B cell (primary cell): ENCODE measurements around the gene SENP1. TPM values are rescaled to one million over a fixed set of nuclear protein-coding genes. Genes with fewer than 3 reads are reported as not detected.

Experiments used
- ATAC-seq: fragments of 200-7000 bp; cut with Tn5 transposase; one replicate; pipeline ENCODE4 v1.10.0; 2021; ENCODE audit warnings: low read depth, mild to moderate bottlenecking, moderate number of reproducible peaks, moderate library complexity
- CTCF ChIA-PET: fragments of 350-600 bp; sonication (Branson Sonifier 250); formaldehyde crosslinking; loops from one replicate; lab custom pipeline; 2021; ENCODE audit warnings: antibody characterized with exemption, inconsistent platforms; lab: Charles Lee
- POLR2A ChIA-PET: fragments of 350-600 bp; sonication (Branson Sonifier 250); formaldehyde crosslinking; loops from one replicate; lab custom pipeline; 2021; ENCODE audit warnings: antibody characterized with exemption; lab: Charles Lee
- DNase-seq: peaks from one replicate; pipeline ENCODE4 v3.0.0; 2013
- H2AFZ ChIP-seq: 2 replicates; pipeline ENCODE4 v1.6.1; 2012; ENCODE audit warnings: mild to moderate bottlenecking, low read depth, low read length; ENCODE audit not compliant: insufficient read depth, poor library complexity, severe bottlenecking
- H3K27ac ChIP-seq, 2 donors: 1 replicate in 1 of 2; 2 replicates in 1 of 2; pipeline ENCODE4 v1.5.1; 2012 to 2013; ENCODE audit warnings: low read length in 2 of 2, mild to moderate bottlenecking in 2 of 2, moderate library complexity in 1 of 2
- H3K27me3 ChIP-seq, 4 experiments: fragments of 200-600 bp in 1 of 4; sonication (generic) in 1 of 4; replicated peaks in 1 of 4; 1 replicate in 2 of 4; 2 replicates in 2 of 4; pipeline versions ENCODE4 v1.6.1 to v1.7.0; 2013 to 2016; ENCODE audit warnings: low read length in 3 of 4, mild to moderate bottlenecking in 2 of 4, mixed read lengths in 1 of 4, moderate library complexity in 1 of 4; ENCODE audit not compliant: insufficient read depth in 4 of 4, control insufficient read depth in 3 of 4; ENCODE audit errors: control extremely low read depth in 1 of 4
- H3K36me3 ChIP-seq, 2 experiments: replicated peaks in 1 of 2; 1 replicate in 1 of 2; 2 replicates in 1 of 2; pipeline versions ENCODE4 v1.6.1 to v1.7.1; 2013; ENCODE audit warnings: low read length in 1 of 2; ENCODE audit not compliant: insufficient read depth in 2 of 2, control insufficient read depth in 1 of 2; ENCODE audit errors: control extremely low read depth in 1 of 2, extremely low read depth in 1 of 2
- H3K4me1 ChIP-seq, 2 donors: fragments of 200-600 bp in 1 of 2; sonication (generic) in 1 of 2; 1 replicate in 1 of 2; 2 replicates in 1 of 2; pipeline versions ENCODE4 v1.5.1 to v1.6.1; 2013 to 2017; ENCODE audit warnings: low read length in 2 of 2; ENCODE audit not compliant: control insufficient read depth in 2 of 2, insufficient read depth in 2 of 2
- H3K4me2 ChIP-seq: replicated peaks from 2 replicates; pipeline ENCODE3; 2012; ENCODE audit warnings: mild to moderate bottlenecking, low read depth, low read length; ENCODE audit not compliant: poor library complexity, severe bottlenecking
- H3K4me3 ChIP-seq, 5 experiments: fragments of 200-600 bp in 1 of 5; sonication (generic) in 1 of 5; 1 replicate in 3 of 5; 2 replicates in 2 of 5; pipeline versions ENCODE4 v1.5.1 to v1.7.0; 2011 to 2016; ENCODE audit warnings: low read length in 4 of 5, mild to moderate bottlenecking in 4 of 5, low read depth in 2 of 5, control low read depth in 1 of 5, moderate library complexity in 1 of 5; ENCODE audit not compliant: insufficient read depth in 1 of 5; ENCODE audit errors: control extremely low read depth in 1 of 5, extremely low read depth in 1 of 5
- H3K79me2 ChIP-seq: fragments of 200-600 bp; sonication (generic); one replicate; pipeline ENCODE4 v1.6.0; 2016; ENCODE audit warnings: low read length; ENCODE audit not compliant: control insufficient read depth, insufficient read depth
- H3K9ac ChIP-seq: fragments of 200-600 bp; sonication (generic); 2 replicates; pipeline ENCODE4 v1.6.1; 2017; ENCODE audit warnings: mild to moderate bottlenecking, low read length, moderate library complexity
- H3K9me3 ChIP-seq, 3 donors: one replicate each; pipeline versions ENCODE4 v1.6.1 to v1.7.1; 2013; ENCODE audit warnings: low read length in 2 of 3; ENCODE audit not compliant: control insufficient read depth in 2 of 3, insufficient read depth in 1 of 3; ENCODE audit errors: control extremely low read depth in 1 of 3
- H4K20me1 ChIP-seq: 2 replicates; pipeline ENCODE4 v1.6.0; 2012; ENCODE audit warnings: mild to moderate bottlenecking, low read length; ENCODE audit not compliant: insufficient read depth, control insufficient read depth, poor library complexity, severe bottlenecking
- H3K27ac Mint-ChIP-seq: one replicate; pipeline ENCODE4 v1.8.0; 2021; ENCODE audit warnings: mixed read lengths
- H3K27me3 Mint-ChIP-seq: one replicate; pipeline ENCODE4 v1.8.0; 2021; ENCODE audit warnings: mixed read lengths
- H3K4me1 Mint-ChIP-seq: one replicate; pipeline ENCODE4 v1.8.0; 2021; ENCODE audit warnings: mixed read lengths
- H3K4me3 Mint-ChIP-seq: one replicate; pipeline ENCODE4 v1.8.0; 2021; ENCODE audit warnings: mixed read lengths
- H3K9me3 Mint-ChIP-seq: one replicate; pipeline ENCODE4 v1.8.0; 2022; ENCODE audit warnings: mixed read lengths; ENCODE audit not compliant: insufficient read depth
- EZH2 ChIP-seq: IDR thresholded peaks from 2 replicates; pipeline ENCODE4 v1.6.1; 2012; ENCODE audit warnings: borderline replicate concordance, low read depth, mild to moderate bottlenecking, moderate library complexity, low read length; ENCODE audit not compliant: insufficient read depth, poor library complexity, severe bottlenecking
- WGBS: methylation state at CpG from one replicate; pipeline ENCODE4 v1.1.5; 2013; ENCODE audit warnings: missing lambda C conversion rate; ENCODE audit not compliant: insufficient coverage; 5-methylcytosine and 5-hydroxymethylcytosine counted together
- intact Hi-C: fragments of 100-400 bp; cut with micrococcal nuclease; formaldehyde crosslinking; loops from one replicate; pipeline ENCODE4 v1.10.0; 2022
- polyA plus RNA-seq: library from polyadenylated mRNA; depleted of rRNA; stranded (reverse); fragments of >200 nt; gene quantifications from 2 replicates; pipeline ENCODE4 v1.2.3, GENCODE V29; 2012
- total RNA-seq, 2 donors: library from RNA; stranded (reverse); fragments of 120-200 nt in 1 of 2; gene quantifications; 1 replicate in 1 of 2; 2 replicates in 1 of 2; pipeline versions ENCODE4 v1.2.3 to v1.2.4, GENCODE V29; 2013 to 2022
- TF ChIP-seq, protein P1 (sequence below): fragments of 200-600 bp; IDR thresholded peaks from one replicate; pipeline ENCODE4 v1.8.0; 2022; ENCODE audit warnings: antibody characterized with exemption, mild to moderate bottlenecking

SENP1 gene
- total and polyA plus RNA-seq, 2 donors (not counting 1 experiment from before 2014, with no cell fraction given): 7.3 to 44.8 TPM

DNA sequence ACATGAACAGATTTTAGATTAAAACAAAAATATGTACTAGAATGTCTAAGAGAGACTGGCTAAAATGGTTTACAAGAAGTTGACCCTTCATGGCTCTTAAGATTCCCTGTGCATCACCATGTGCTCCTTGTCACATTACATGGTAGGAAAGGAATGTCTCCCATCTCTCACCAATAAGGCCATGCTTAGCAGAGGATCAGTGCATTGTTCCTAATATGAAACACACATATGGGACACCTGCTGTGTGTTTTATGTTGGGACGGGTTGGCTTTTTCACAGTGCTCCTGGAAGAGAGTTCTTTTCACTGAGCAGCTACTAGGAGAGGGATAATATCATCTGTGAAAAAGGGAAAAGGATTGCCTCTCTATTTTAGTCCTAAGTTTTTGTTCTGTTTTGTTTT is 22.9 kb upstream of the SENP1 start:
- DNase-seq (no peak), ATAC-seq (no peak)
- no peaks in the 10 kb centered on the region for H3K4me1 Mint-ChIP-seq
- ChIA-PET CTCF (interaction anchor here (0.8 kb wide), 1 partner anchor 23 kb away, joined by 3 read pairs; the partner anchor contains the start of gene SENP1), POLR2A (no interaction called here)
- H2AFZ ChIP-seq: no peak overlapping the region
- no peaks in the 10 kb centered on the region for H4K20me1 ChIP-seq
- H3K79me2 ChIP-seq: no peaks in the 10 kb centered on the region
- intact Hi-C loops: no loop called here
- H3K4me3 Mint-ChIP-seq: no peak overlapping the region
- H3K4me1 ChIP-seq: no peaks in the 10 kb centered on the region
- H3K9me3 ChIP-seq: no peaks in the 10 kb centered on the region
- H3K4me2 ChIP-seq: no peak overlapping the region
- TF ChIP-seq EZH2: no peak
- TF ChIP-seq, protein P1, sequence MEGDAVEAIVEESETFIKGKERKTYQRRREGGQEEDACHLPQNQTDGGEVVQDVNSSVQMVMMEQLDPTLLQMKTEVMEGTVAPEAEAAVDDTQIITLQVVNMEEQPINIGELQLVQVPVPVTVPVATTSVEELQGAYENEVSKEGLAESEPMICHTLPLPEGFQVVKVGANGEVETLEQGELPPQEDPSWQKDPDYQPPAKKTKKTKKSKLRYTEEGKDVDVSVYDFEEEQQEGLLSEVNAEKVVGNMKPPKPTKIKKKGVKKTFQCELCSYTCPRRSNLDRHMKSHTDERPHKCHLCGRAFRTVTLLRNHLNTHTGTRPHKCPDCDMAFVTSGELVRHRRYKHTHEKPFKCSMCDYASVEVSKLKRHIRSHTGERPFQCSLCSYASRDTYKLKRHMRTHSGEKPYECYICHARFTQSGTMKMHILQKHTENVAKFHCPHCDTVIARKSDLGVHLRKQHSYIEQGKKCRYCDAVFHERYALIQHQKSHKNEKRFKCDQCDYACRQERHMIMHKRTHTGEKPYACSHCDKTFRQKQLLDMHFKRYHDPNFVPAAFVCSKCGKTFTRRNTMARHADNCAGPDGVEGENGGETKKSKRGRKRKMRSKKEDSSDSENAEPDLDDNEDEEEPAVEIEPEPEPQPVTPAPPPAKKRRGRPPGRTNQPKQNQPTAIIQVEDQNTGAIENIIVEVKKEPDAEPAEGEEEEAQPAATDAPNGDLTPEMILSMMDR: no peak
- peaks cover 0 to 48% of the 10 kb centered on the region in 2 experiments for H3K36me3 ChIP-seq
- H3K27me3 Mint-ChIP-seq: no peaks in the 10 kb centered on the region
- no peaks in the 10 kb centered on the region for H3K9me3 Mint-ChIP-seq
- no peak overlapping the region for H3K27ac Mint-ChIP-seq
- no peak overlapping the region for H3K9ac ChIP-seq
- H3K27me3 ChIP-seq: no peaks in the 10 kb centered on the region
- no peak overlapping the region for H3K4me3 ChIP-seq
- no peak overlapping the region for H3K27ac ChIP-seq
- WGBS: 100% methylated on average over 1 of the region's 1 CpG

DNA sequence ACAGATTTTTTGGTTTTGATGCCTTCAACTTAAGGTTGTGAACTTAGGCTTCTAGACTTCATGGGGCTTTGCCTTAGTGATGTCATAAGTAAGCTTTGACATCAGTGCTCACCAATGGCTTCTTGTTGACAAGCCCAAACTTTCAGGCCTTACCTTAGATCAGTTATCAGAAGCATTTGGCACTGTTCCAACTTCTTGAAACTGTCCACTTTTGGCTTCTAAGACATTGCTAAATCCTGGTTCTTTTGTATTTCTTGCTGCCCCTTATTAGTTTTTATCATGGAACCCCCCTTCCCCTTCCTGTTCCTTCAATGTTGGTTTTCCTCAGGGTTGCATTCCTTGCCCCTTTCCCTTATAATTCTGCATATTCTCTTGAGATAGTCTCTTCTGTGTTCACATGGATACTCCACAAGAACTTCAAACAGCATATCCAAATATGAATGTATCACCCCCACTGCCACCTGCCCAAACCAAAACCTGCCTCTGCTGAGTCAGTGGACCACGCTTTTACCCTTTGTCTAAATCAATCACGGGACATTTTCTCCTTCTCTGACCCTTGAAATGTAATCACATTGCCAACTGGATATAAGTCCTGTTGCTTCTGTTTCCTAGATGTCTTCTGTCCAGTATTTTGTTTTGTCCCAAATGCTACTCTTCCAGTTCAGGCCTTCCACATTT is 21.2 kb upstream of the SENP1 start:
- Histone ChIP-seq H3K9ac (no peak overlapping the region), H3K27me3 (no peaks in the 10 kb centered on the region), H2AFZ (no peak overlapping the region), H3K4me1 (no peaks in the 10 kb centered on the region), H3K36me3 (peaks cover 0 to 45% of the 10 kb centered on the region in 2 experiments), H4K20me1 (no peaks in the 10 kb centered on the region), H3K4me2 (no peak overlapping the region), H3K9me3 (no peaks in the 10 kb centered on the region), H3K79me2 (no peaks in the 10 kb centered on the region), H3K27ac (no peak overlapping the region), H3K4me3 (no peak overlapping the region)
- ATAC-seq (no peak), DNase-seq (no peak)
- 100% methylated on average over 1 of the region's 2 CpGs for WGBS
- Mint-ChIP-seq H3K9me3 (no peaks in the 10 kb centered on the region), H3K4me1 (no peaks in the 10 kb centered on the region), H3K27me3 (no peaks in the 10 kb centered on the region), H3K4me3 (no peak overlapping the region), H3K27ac (no peak overlapping the region)
- TF ChIP-seq, protein P1: no peak
- no peak for TF ChIP-seq EZH2
- intact Hi-C loops: no loop called here
- POLR2A ChIA-PET: no interaction called here
- CTCF ChIA-PET: no interaction called here
